Neural progenitor cell (in vitro differentiated cells): ENCODE data around the gene CBY1.

Experiments used
- CTCF ChIP-seq: fragments of 200-600 bp; sonication (generic); IDR thresholded peaks from 2 replicates; pipeline ENCODE4 v1.5.1; 2017; ENCODE audit warnings: antibody characterized with exemption, mild to moderate bottlenecking
- EZH2 ChIP-seq: fragments of 200-600 bp; sonication (generic); IDR thresholded peaks from 2 replicates; pipeline ENCODE4 v1.6.1; 2017; ENCODE audit warnings: antibody characterized with exemption, mild to moderate bottlenecking, moderate library complexity

GRCh38 chr22:38707984-38708383 is 51.5 kb downstream of the CBY1 start:
- no peak for TF ChIP-seq EZH2
- no peak for TF ChIP-seq CTCF
